ENCODE measurements around the gene TCN1.

DNA sequence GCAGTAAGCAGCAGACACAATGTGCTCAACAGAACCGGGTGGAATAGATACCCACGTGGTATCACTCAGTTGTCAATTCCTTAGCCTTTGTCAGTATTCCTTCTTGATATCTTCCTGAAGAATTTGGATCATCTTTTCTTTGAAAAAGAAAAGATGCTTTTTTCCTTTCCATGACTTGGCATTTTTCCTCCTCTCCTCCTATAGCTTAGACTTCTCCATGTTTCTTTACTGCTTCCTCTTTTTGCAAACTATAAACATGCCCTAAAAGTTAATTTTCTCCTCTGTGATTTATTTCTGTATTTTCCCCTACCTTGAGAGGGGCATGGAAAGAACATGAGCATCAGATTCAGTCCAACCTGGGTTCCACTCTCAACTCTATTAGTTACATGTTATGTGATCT lies 32.7 kb downstream of the TCN1 start:
- TF ChIP-seq NFRKB (IDR thresholded peaks at IDR 0.05), result no peak
- no peak for TF ChIP-seq FOXM1 (IDR thresholded peaks at IDR 0.05; ENCODE audit: borderline replicate concordance)

All from HEK293T (cell line).